GM18517 (cell line): Measurements from ENCODE around the gene TRPV4.
"Not testable (repeated sequence)": the region's sequence is repeated elsewhere in the genome, so short reads cannot be mapped to it uniquely, and the experiment has no call there.

ENCODE experiments used
- ATAC-seq: cut with Tn5 transposase; IDR thresholded peaks from one replicate; pipeline ENCODE4 v1.9.1; 2021; ENCODE audit warnings: mild to moderate bottlenecking, moderate library complexity; ENCODE audit not compliant: unreplicated experiment

TRPV4 gene

GRCh38 chr12:109833307-109834189 lies at the start of gene TRPV4:
Gene TRPV4 (minus strand): TSS chr12:109833398. CDS start chr12:109814796, 18,602 bp downstream.
- ATAC-seq, result no peak

- no peak for ATAC-seq
Observed at GRCh38 chr12:109881752-109882151, 48.6 kb upstream of the TRPV4 start.

GRCh38 chr12:109880938-109881337 lies 47.7 kb upstream of the TRPV4 start:
- ATAC-seq, result no peak

- peak; percentile 91 for ATAC-seq
Observed at GRCh38 chr12:109880043-109880931, 47.1 kb upstream of the TRPV4 start, which contains the start of gene GLTP. Gene GLTP (minus strand): TSS chr12:109880541. CDS start chr12:109880374, 167 bp downstream.

GRCh38 chr12:109879351-109880042 lies 46.3 kb upstream of the TRPV4 start:
- ATAC-seq, result no peak

- no peak for ATAC-seq
Observed at GRCh38 chr12:109878749-109879148, 45.6 kb upstream of the TRPV4 start.

- no peak for ATAC-seq
Observed at GRCh38 chr12:109878247-109878625, 45.0 kb upstream of the TRPV4 start.

GRCh38 chr12:109877504-109878246 lies 44.5 kb upstream of the TRPV4 start:
- ATAC-seq, result no peak

GRCh38 chr12:109876406-109876805 lies 43.2 kb upstream of the TRPV4 start:
- ATAC-seq, result no peak

- no peak for ATAC-seq
Observed at GRCh38 chr12:109875572-109876131, 42.5 kb upstream of the TRPV4 start.

GRCh38 chr12:109873653-109874052 lies 40.5 kb upstream of the TRPV4 start:
- ATAC-seq, result no peak

- ATAC-seq, result no peak
Observed at GRCh38 chr12:109871668-109872314, 38.6 kb upstream of the TRPV4 start.

GRCh38 chr12:109870648-109871047 lies 37.5 kb upstream of the TRPV4 start:
- ATAC-seq, result no peak

GRCh38 chr12:109868182-109869051 lies 35.2 kb upstream of the TRPV4 start:
- no peak for ATAC-seq

GRCh38 chr12:109864916-109865315 lies 31.7 kb upstream of the TRPV4 start:
- no peak for ATAC-seq

- ATAC-seq, result no peak
Observed at GRCh38 chr12:109863847-109864712, 30.9 kb upstream of the TRPV4 start.

GRCh38 chr12:109862491-109862890 lies 29.3 kb upstream of the TRPV4 start:
- not testable (repeated sequence) for ATAC-seq
